ENCODE measurements around the gene FOXRED1.

DNA sequence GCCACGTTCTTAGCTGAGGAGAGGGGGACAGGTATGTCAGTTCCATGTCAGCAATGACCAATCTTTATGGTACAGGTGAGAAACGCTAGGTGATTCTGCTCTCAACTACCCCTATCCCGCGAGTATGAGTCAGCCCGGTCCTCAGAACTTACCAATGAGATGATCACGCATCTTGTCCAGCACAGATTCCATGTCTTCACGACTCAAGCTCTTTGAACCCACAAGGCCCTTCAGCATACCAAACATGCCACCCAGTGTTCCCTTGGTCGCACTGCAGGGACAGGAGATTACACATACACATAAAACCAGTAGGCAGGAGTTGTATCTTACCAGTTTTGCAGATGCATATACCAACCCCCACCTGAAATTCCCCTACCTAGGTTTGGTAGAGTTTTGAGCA, 3.1 kb upstream of the FOXRED1 start:
- TF ChIP-seq POLR2A (IDR thresholded peaks at IDR 0.05), result no peak
- TF ChIP-seq, protein P1, sequence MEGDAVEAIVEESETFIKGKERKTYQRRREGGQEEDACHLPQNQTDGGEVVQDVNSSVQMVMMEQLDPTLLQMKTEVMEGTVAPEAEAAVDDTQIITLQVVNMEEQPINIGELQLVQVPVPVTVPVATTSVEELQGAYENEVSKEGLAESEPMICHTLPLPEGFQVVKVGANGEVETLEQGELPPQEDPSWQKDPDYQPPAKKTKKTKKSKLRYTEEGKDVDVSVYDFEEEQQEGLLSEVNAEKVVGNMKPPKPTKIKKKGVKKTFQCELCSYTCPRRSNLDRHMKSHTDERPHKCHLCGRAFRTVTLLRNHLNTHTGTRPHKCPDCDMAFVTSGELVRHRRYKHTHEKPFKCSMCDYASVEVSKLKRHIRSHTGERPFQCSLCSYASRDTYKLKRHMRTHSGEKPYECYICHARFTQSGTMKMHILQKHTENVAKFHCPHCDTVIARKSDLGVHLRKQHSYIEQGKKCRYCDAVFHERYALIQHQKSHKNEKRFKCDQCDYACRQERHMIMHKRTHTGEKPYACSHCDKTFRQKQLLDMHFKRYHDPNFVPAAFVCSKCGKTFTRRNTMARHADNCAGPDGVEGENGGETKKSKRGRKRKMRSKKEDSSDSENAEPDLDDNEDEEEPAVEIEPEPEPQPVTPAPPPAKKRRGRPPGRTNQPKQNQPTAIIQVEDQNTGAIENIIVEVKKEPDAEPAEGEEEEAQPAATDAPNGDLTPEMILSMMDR (IDR thresholded peaks at IDR 0.05), result no peak
- no peak for TF ChIP-seq EP300 (IDR thresholded peaks at IDR 0.05)

All from gastroesophageal sphincter (tissue), 3 donors.